HG03196 (cell line): ENCODE results near the gene CIP2A.

ENCODE experiments used
- ATAC-seq: cut with Tn5 transposase; IDR thresholded peaks from one replicate; pipeline ENCODE4 v1.9.1; 2021; ENCODE audit not compliant: unreplicated experiment

The CIP2A gene

DNA sequence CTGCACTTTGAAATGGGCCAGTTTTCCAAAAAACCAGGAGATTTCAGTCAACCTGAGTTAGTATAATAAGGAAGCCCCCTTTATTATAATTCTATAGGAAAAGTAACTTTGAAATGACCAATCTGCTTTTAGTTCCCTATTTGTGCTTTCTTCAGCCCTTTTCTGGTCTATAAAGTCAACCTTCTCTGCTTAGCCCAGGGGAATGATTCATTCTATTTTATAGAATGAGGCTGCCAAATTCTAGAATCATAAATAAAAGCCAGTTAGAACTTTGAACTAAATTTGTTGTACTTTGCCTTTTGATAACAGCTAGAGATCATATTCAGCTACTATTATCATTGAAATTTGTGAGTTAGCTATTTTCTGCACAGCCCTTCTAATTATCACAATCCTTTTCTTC lies 24.7 kb downstream of the CIP2A start:
- no peak for ATAC-seq

DNA sequence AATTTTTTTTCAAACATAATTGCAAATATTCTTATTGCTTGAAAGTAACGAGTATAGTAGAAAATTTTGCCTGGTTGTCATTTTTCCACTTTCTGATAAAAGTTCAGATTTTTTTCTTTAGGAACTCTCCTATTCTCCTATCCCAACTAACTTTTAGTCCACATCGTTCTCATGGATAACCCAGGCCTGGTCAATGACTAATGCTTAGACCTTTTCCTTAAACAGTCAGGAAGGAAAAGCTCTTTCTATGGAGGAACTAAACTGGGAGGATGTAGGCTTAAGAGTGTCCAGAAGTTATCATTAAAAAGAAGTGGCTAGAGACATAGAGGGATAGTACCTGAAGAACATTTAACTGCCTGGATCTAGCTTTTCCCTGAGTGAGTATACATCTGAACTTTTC lies 26.7 kb downstream of the CIP2A start:
- ATAC-seq, result no peak

DNA sequence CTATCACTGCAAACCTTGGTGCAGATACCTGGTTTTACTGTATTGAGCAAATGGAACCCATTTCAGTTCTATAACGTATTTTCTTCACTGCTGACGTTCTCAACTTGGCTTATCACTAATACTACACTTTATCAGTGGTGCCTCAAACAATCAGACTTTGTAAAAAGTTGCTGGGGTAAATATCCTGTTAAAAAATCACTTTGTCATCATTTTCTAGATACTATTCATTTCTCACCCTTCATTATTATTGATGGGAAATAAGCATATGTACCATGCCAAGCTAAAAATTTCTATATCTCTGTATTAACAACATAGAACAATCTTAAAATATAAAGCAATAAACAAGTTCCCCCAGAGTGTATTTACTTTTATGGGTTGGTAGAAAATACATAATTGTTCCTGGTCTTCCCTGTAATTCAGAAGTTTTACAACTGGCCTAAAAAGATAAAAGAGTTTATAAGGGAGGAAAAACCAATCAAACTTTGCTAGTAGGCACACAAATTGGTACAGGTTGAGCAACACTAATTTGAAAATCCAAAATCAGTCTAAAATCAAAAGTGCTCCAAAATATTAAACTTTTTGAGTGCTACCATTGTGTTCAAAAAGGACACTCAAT lies 33.2 kb downstream of the CIP2A start:
- no peak for ATAC-seq

DNA sequence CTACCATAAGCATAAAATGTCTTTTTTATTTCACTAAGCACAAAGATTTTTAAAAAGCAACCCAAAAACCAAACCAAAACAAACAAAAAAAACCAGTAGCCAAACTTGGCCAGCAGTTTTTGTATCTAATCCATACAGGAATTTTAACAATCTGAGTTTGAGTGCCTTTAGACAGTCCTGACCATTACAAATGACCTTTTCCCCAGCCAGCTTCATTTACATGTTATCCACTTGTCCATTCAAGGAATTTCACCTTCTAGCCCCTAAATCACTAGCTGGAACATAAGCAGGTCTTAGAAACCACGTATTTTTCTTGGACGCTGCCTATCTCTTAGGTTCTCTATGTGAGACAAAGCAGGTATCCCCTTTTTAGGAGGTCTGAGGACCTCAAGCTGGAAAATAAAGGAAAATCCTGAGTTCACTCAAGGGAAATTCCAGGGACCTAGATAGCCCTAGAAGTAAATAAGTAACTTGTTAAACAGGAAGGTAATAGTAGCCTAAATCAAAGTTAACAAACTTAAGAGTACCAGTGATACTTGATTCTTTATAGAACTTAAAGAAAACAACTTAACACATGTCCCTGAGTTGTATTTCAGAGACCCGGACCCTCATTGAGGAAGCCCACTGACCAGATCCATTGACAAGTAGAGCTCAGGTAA lies 34.2 kb downstream of the CIP2A start:
- ATAC-seq, result no peak

DNA sequence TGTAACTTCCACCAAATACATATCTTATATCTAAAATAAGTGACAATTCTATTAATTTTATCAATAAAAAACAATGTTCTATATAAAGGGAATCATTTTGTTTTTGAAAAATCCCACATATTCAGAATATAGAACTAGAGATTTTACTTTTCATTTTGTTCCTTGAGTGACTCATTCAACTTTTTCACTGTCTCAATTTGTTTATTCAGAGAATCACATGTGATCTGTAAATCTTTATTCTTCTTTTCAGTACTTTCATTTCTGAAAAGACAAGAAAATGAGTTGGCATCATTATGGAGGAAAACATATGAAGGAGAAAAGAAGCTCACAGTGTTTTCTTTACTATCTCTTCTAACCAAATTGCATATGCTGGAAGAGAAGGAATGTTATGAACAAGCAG lies 35.0 kb downstream of the CIP2A start:
- ATAC-seq, result no peak

DNA sequence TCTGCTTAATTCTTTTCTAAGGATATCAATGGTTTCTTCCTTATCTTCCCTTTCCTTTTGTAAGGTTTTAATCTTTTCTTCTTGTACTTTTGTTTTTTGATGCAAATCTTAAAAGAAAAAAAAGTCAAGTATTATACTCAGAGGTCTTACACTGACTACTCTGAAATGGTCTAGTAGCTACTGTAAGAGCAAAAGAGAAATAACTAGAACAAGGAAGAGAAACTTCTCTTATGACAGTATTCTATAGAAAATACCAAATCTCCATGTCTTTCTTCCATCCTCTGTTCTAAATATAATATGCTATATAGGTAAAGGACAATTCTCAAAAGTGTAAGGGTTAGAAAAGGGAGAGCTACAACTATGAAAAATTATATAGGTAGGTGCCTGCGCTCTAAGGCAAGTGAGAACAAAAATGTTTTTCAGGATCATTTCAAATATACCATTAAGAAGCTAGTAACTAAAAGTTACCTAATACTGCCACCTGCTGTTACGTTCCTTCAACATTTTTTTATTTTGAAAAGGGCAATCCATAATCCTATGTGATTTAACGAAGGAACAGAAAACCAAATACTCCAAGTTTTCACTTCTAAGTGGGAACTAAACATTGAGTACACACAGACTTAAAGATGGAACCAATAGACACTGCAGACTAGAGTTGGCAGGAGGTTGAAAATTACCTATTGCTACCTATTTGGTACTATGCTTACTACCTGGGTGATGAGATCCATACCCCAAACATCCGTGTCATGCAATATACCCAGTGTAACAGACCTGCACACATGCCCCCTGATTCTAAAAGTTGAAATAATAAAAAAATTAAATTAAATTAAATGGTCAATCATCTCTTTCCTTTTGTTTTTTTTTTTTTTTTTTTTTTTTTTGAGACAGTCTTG lies 36.7 kb downstream of the CIP2A start:
- ATAC-seq, result peak; percentile 54

DNA sequence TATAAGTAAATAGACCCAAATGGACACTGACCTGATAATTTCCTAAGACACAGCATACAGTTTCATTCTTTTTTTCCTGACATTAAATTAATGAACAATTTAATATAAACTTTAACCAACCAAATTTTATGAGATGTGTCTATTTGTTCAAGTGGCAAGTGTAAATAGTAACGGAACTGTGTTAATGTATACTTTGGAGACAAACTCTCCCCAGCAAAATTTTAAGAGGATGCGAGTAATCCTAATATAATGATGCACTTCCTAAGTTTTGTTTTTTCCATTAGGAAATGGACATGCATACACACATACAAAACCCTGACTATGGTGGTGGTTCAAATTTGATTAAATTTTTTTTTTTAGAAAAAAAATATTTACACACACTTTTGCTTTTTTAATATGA lies 40.4 kb downstream of the CIP2A start:
- no peak for ATAC-seq

DNA sequence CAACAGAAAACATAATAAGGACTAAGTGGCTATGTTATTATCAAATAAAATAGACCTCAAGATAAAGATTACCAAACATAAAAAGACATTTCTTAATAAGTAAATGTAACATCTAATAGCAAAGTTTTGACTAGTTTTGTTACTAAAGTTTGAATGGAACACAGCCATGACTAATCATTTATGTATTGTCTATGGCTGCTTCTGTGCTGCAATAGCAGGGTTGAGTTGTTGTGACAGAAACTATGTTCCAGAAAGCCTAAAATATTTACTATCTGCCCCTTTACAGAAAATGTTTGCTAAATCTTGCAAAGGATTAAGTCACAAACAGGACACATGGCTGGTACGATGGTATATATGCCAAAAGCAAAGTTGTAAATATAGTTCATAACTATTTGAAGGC lies 40.9 kb downstream of the CIP2A start:
- ATAC-seq, result no peak

DNA sequence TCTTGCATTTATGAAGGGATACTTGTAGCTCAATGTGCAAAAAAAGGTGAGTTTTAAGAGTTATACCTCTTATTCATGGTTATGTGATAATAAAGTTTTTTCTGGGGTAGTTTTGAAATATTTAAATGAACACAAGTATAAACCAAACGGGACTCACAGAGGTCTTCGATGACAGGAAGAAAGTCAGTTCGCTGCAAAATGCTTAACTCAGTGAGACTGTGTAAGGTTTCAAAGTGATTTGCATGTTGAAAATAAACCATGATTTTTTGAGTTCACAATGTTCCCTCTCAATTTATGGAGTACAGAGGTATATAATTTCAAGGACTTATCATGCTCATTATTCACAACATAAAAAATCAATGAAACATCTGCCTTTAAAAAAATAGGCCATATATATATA lies 42.5 kb downstream of the CIP2A start:
- no peak for ATAC-seq

DNA sequence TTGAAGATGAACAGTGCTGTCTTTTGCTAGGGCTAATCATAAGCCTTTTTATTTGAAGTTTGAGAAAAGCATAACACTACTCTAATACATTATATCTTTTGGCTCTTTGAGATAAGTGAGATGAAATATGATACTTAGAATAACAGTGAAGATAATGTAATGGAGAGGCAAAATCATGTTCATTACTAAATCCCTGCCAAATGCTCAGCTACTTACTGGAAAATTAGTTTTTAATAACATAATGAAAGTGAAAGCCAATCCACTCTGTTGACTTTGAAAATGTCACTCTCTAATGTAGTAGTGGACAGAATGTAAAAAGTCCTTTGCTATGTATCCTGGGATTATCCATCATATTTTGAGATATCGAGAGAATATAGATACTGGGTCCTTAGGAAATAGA lies 43.0 kb downstream of the CIP2A start:
- ATAC-seq, result no peak

DNA sequence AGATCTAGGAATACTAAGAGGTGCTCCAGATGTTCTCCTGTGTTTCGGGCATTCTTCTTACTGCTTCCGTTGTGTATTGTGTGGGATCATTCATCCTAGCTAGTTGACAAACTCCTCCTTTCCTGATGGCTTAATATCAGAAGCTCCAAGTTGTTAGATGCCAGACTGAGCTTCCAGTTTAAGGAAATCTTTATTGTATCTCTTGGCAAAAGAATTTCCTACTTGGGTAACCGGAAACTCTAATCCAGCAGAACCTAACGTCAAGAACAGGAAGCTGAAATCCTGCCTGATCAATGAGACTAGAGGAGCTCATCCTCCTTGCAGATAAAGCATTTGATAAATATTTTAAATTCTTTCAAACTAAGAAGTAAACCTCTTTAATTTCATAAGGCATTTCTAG lies 51.2 kb downstream of the CIP2A start:
- ATAC-seq, result no peak

DNA sequence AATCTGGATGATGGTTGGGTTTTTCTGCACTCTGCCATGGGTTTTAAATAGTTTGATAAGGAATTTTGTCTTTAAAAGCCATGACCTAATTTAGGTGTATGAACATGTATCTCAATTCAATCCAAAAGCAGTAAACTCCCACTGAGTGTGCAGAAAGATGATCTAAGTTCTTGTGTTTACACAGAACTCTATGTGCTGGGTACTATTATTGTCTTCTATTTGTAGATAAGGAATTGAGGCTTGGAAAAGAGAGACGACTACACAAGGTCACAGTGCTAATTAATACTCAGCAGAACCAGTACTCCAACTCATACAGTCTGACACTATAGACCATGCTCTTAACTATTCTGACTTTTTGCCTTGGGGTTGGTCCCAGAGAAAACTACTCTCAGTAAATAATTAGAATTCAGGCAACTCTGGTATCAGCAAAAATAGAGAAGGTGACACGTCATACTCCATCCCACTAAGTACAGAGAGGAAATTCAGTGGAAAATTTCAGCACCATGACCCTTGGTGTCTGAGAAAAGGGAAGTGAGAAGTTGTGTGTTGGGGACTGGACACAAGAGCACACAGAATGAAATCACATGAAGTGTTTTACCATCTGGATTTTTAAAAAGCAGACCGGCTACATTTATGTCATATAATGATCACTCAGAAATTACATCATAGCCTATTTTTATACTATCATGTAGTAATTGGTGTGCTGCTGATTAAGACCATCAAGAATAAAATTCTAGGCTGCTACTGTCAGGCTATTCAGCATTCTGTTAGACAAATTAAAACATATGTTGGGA lies 60.6 kb downstream of the CIP2A start:
- ATAC-seq, result peak; percentile 75

DNA sequence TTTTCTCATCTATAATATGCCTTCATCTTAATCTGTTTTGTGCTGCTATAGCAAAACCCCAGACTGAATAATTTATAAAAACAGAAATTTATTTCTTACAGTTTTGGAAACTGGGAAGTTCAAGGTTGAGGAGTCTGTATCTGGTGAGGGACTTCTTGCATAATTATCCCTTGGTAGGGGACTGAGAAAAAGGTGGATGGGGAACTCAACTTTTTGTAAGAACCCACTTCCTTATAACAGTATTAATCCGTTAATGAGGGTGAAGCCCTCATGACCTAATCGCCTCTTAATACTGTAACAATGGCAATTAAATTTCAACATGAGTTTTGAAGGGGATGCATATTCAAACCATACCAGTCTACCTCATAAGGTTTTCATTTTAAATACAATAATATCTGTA lies 61.4 kb downstream of the CIP2A start:
- ATAC-seq, result no peak

DNA sequence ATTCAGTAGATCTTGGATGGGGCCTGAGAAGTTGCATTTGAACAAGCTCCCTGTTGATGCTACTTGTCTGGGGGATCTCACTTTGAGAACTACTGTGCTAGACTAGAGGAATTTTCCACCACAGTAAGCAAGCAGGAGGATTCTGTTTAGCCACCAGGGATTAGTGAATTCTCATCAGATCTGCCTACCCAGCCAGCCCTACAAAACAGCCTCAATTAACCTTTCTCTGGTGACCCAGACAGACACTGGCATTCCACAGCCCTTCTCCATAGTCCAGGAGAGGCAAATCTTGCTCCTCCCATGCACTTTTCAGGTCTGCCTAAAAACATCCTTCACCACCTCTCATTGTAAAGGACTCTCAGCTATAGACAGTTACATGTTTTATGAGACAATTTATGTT lies 62.1 kb downstream of the CIP2A start:
- no peak for ATAC-seq

DNA sequence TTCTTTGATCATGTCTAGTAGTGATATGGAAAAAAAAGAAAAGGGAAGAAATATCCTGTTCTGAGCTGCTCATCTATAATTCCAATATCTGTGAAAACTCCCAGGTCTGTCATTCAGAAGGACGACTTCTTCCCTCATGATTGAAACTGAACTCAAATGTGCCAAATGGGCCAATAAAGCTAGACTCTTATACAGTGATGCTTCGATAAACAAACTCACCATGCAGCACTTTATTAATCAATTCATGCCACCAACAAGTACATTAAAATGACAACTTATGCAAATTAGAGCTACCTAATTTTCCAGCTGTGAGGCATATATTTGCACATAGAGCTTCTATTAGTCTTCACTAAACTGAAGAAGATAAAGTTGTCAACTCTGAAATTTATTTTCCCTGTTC lies 63.3 kb downstream of the CIP2A start:
- no peak for ATAC-seq

DNA sequence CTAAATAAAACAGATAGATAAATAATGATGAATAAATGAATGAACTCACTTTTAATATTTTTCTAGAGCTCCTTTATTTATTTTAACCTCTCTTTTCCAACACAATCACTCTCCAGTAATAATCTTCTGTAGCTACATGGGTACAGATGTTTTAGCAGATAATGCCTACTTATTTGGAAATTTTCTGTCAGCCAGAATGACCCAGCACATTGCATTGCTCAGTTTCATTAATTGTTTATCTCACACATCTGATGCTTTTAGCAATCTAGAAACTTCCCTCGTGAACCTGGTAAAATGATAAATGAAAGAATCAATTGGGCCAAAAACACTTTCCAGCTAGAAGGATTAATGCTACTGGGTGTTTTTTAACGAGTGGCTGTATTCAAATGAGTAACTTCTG lies 64.0 kb downstream of the CIP2A start:
- ATAC-seq, result no peak

DNA sequence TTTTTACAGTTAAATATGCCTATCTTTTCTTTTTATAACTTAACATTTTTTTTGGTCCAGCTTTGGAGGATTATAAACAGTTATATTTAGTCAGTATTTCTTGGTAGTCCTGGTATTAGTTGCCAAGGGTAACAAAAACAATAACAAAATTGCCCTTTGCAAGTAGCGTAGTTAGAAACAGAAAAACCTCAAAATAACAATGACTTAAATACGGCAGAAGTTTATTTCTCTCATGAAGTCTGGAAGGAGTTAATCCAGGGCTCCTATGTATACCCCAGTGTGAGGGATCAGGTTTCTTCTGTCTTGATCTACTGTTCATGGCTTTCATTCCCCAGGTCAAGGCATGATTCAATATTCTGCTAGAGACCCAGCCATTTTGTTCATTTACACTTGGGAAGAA lies 64.7 kb downstream of the CIP2A start:
- no peak for ATAC-seq

DNA sequence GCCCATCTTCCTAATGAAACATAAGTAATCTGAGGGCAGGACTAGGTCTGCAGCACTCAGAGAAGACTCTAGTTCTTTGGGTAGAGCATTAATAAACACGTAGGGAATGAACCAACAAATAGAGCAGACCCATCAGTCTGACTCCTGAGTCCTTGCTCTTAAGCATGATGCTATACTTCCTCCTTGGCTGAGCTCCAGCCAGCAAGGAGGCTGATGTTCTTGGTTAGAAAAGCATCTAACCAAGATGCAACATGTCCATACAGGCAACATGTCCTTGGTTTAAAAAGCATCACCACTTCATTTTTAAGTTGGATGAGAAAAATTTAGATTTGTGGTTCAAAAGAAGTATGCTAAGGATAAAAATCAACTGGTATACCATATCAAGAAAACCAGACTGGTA lies 70.3 kb downstream of the CIP2A start:
- no peak for ATAC-seq

DNA sequence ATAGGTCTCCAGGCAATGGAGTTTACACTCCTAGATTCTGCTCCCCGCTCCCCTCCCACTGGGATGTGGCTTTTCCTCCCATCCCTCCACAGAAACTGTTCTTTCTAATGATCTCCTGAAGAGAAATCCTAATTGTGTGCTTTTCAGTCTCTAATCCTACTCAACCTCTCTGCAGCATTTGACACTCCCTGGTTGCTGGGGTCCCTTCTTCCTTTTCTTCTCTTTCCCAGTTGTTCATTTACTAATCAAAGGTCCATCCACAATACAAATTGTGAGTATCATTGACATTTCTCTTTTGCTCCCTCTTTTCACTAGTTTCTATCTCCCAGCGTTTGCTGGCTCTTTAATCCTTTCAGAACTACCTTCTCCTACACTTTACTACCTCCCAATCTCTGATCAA lies 72.4 kb downstream of the CIP2A start:
- no peak for ATAC-seq

DNA sequence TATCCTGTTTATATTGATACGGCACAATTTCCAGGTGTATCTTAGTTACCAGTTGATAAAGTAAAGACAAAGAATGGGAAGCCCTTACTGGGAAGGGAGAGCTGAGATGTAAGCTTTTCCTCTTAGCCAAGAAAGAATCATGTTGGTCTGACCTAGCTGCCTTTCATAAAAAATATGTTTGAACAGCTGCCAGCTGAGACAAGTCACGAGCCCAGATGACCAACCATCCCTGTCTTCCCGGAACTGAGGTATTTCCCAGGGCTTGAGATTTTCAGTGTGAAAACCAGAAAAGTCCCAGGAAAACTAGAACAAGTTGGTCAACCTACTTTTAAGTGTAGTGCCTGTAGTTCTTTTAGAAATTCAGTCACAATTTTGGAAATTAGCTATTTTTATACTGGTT lies 75.3 kb downstream of the CIP2A start:
- ATAC-seq, result no peak

DNA sequence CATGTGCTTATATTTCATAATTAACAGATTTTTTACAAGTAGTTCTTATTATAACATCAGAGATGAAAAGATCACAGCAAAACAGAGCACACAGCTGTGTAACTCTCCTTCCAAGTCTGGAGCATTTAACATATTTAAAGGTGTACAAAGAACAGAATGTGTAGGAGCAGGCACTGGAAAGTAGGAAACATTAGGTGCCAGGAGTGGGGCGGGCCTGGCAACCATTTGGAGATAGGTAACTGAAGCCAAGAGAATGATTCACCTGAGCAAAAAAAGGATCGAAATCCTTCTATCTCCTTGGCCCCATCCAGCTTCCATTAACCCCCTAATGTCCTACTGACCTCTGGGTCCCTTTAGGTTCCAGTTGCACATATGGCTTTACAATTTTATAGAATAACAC lies 76.6 kb downstream of the CIP2A start:
- ATAC-seq, result no peak
